ENCODE data around the gene SIAH2.

The SIAH2 gene

DNA sequence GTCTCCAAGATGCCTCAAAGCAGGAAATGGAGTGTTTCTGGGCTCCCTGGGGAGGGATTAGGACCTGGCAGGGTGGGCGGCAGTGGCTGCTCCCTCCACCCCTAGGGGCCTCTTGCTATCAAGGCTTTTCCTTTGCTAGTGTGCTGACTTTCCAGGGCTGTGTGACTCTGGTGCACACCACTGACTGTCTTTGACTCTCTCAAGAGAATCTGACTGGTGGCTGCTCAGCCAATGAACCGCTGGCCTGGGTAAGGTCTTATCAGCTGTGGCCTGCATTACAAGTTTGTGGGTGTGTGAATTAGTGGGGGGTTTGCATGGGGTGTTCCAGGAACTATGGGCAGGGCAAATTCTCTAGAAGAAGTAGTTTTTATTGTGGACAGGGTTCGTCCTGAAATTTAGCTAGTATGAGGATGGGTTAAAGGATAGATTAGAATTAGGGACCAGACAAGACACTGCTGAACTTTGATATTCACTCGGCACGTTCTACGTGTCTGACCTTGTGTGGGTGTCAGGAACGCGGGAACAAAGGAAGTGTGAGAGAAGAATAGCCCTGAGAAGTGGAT lies 29.5 kb downstream of the SIAH2 start:
- no peak for DNase-seq

DNA sequence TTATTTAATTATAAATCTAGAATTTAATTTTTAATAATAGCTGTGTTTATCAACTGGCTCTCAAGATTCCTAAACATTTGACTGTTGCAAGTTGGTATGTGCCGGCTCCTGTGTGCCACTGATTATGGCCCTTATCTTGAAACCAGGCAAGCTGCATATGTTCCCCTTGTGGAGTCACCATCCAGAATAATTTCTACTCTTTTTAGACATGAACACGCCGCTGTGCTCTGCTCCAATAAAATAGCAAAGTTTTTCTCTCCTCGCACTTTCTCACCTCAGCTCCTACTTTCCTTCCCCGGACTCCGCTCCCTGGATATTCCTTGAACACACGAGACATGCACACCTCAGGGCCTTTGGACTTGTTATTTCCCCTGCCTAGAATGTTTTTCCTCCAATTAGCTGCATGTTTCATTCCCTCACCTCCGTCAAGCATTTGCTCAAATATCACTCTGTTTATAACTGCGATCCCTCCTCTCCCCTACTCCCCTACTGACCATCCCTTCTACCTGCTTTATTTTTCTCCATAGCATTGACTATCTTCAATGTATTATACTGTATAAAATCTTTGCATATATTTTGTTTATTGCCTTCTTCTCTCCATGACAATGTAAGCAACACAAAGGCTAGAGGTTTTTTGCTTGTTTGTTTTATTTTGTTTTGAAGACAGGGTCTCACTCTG lies 33.1 kb downstream of the SIAH2 start:
- no peak for DNase-seq

DNA sequence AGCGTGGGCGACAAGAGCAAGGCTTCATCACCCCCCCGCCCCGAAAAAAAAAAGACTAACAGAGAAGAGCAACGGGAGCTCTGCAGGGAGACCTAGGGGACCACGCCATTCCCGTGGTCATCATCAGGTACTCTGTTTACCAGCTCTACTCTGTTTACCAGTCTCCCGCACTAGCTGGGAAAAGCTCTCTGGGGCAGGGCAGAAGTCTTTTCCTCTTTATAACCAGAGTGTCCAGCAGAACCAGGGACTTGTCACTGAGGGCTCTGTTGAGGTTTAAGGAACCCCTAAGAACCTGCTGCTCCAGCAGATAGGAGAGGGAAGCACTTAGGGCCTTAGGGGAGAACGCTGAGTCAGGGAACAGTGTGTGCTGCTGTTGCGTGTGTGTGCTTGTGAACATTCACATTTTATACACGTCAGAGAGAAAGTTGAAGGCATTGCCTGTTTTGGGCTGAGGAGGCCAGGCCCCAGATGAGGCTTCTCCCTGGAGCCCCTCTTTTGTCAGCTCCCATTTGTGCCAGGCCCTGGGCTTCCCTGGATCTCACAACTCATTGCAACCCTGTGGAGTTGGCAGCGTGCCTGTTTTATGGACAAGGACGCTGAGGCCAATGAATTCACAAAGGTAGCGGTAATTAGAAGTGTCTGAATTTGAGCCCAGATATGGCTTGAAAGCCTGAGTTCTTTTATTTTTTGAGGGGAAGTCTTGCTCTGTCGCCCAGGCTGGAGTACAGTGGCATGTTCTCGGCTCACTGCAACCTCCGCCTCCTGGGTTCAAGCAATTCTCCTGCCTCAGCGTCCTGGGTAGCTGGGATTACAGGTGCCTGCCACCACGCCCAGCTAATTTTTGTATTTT lies 35.1 kb downstream of the SIAH2 start:
- peak; percentile 19 for DNase-seq

DNA sequence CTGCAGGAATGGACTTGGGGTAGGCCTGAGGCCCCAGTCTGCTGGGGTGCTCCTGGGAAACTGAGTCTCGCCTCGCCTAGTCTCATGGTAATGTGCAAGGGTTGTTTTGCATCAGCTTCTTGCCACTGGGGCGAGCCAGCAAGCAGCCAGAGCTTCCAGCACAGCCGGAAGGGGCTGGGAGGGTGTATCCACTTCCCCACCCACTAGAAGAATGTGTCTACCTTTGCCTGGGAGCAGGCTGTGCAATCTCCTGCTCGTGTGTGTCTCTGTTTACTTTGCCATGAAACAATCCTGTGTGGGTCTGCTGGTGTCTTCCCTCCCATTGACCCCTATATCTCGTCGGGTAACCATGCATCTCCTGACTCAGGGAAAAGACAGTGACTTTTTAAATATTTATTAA lies 37.4 kb downstream of the SIAH2 start:
- no peak for DNase-seq

DNA sequence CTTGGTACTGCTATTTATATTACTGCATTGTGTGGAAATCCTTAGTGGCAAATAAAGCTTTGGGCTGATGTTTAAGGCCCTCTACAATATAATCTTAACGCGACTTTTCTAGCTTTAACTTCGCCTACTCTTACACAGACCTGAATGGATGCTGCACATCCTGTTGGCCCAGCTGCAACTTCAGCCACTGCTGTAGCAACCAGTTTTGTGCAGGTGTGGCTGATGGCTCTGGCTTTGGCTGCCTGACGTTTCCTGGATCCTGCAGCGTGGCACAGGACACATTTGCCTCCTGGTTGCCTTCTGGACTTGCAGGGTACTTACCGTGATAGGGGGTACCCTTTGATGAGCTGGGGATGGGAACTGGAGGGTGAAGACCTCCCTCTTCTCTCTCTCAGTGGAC lies 39.0 kb downstream of the SIAH2 start:
- no peak for DNase-seq

DNA sequence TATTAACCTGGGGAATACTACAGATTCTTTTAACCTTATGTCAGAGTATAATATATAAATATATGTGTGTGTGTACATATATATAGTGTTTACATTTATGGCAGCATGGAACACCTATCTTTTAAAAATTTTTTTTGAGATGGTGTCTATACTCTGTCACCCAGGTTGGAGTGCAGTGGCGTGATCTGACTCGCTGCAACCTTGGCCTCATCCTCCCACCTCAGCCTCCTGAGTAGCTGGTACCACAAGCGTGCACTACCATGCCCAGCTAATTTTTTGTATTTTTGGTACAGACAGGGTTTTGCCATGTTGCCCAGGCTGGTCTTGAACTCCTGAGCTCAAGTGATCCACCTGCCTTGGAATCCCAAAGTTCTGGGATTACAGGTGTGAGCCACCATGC lies 40.7 kb downstream of the SIAH2 start:
- DNase-seq = no peak

DNA sequence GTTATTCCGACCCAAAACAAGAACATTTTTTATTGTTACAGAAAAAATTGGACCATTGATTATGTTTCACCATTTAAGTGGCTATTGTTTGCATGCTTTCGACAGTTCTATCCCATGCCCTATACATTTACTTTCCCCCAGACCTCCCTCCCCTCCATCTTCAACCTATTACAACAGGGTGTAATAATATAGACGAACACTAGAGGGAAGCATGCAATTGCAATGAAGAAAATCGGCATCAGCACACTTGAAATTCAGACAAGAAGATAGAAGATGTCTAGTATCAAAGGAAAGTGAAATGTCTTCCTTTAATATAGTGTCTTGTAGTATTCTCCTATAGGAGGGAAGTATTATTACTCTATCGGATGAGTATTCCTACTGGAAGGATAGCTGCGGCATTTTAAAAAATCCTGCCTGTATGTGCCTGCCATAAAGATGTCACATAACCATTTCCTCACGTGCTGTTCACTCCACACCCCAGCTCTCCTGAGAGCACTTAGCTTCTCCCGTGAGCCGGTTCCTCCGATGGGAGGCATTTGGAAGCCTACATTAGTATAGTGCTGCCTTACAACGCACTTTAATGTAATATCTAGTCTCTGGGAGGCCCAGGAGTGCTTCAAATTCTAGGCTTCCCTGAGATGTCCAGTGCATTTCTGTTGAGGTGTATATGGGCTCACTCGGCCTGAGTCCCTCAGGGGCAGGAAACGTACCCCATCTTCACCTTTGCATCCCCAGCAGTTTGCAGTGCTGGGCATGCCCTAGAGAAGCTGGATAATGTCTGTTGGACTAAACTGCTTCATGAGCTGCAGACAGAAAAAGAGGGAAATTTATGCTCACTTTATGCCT lies 41.5 kb downstream of the SIAH2 start:
- DNase-seq = peak; percentile 77

DNA sequence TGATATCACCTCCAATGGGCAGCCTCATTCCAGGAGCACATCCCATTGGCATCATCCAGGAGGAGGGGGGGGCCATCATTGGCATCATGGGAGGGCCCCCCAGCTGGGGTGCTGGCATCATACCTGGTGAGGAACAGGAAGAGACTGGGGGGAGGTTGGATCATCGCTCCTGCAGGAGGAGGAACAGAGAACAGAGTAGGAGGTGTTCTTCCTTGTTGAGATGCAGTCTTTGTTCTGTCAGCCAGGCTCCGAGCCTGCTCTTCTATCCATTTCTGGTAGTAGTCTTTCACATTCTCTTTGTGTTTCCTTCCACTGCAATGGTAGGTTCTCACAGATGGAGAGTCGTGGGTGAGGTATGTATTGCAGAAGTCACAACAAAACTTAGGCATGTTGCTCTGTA lies 42.5 kb downstream of the SIAH2 start:
- DNase-seq = no peak

DNA sequence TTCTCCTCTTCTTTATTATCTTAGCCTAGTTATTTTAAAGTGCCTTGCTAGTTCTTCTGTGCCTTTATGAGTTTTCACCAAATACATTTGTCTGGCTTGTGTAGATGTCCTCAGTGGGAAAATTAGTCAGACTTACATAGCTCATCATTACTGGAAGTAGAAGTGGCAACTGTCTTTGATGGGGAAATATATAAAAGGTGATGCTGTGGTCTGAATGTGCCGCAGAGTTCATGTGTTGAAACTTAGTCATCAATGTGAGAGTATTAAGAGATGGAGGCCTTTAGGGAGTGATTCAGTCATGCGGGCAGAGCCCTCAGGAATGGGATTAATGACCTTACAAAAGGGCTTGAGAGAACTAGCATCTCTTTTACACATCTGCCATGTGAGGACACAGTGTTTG lies 52.9 kb downstream of the SIAH2 start:
- no peak for DNase-seq

DNA sequence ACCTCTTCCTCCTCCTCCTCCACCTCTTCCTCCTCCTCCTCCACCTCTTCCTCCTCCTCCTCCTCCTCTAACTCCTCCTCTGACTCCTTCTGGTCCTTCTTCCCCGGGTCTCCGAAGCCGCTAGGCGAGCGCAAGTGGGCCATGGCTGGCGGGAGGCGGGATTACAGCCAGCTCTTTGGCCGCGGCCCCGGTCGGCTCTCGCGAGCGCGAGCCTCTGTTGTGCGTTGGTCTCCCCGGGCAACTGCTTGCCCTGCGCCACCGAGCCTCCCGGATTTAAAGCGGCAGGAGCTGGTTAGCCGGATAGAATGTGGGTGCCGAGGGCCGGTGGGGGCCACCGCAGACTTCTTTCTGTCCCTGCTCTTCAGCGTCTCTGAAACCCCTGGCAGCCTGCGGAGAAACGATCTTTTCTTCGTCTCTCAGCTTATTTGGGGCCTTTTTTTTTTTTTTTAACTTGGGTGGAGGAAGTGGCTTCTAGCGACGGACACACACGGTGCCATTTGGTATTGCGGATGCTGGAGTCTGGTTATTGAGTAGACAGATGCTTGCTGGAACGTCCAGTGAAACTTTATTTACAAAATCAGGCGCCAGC lies 59.1 kb downstream of the SIAH2 start, which contains the start of gene ERICH6:
Gene ERICH6, minus strand, starts transcription at position 165 of the 589 bp plus-strand sequence. Its CDS starts 22 bp downstream, at position 143.
- peak; percentile 90 for DNase-seq

DNA sequence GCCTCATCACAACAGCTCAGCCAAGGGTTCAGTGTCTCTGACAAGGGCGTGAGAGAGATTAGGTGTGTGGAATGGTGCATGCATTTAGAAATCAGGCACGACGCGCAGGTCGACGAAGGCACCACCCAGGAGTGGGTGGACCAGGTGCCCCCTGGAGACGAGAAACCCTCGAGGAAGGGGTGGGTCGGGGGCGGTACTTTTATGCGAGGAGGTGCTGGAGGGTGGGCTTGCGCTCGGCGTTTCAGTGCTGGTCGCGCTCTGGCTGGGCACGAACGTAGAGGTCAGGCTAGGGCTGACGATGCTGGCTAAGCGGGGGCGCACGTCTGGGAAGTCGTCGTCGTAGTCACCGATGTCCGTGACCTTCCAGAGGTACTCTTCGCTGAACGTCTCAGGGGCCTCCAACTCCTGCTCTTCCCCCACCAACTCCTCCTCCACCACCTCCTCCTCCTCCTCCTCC lies 59.6 kb downstream of the SIAH2 start:
- no peak for DNase-seq

DNA sequence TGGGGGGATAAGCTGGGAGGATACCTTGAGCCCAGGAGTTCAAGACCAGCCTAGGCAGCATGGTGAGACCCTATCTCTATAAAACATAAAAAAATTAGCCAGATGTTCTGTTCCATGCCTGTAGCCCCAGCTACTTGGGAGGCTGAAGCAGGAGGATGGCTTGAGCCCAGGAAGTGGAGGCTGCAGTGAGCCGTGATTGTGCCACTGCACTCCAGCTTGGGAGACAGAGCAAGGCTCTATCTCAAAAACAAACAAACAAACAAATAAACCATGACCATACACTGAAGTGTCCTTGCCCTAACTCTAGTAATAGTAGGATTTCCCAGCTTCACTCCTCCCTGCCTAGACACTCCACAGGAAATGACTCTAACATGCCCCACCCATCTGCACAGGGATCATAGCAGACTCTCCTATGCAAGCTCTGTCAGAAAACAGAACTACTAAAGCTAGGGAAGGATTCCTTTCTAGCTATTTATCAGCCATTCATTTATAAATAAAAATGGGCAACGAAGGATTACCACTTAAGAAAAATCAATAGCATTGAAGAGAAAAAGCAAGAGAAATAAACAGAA lies 63.8 kb downstream of the SIAH2 start:
- no peak for DNase-seq

DNA sequence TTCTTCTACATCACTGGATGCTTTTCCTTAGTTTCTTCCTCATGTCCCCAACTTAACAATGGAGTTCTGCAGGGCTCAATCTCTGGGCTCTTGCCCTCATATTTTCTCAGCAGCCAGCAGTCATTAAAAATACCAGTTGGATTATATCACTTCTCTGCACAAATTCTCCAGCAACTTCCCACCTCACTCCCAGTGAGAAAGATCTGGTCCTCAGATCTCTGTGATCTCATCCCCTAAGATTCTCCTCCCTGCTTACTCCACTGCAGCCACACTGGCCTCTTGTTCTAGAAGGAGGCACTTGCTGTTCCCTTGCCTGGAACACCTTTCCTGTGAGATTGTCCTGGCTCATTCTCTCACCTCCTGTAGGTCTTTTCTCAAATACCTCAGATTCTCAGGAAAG lies 65.3 kb downstream of the SIAH2 start:
- no peak for DNase-seq

GRCh38 chr3:150691414-150692040 lies 71.4 kb downstream of the SIAH2 start:
- DNase-seq = no peak
